COR-L47 (cell line): Measurements from ENCODE around the gene LZTR1.
"Not testable (repeated sequence)": the region's sequence is repeated elsewhere in the genome, so short reads cannot be mapped to it uniquely, and the experiment has no call there.

Experiments used
- DNase-seq: peaks from one replicate; lab custom pipeline; 2025; lab: John Stamatoyannopoulos, UW

LZTR1 gene

DNA sequence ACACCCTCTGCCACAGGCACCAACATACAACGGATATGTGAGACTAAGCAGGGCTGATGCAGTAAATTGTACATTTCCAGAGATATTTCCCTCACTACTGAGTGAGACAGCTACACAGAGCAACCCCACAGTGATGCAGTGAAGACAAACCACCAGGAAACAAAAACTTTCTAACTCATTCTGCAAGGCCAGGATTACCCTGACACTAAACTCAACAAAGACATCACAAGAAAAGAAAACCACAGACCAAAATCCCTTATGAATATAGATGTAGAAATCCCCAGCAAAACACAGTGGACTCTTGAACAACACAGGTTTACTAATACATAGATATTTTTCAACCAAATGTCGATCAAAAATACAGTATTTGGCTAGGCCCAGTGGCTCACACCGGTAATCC lies 51.8 kb downstream of the LZTR1 start:
- DNase-seq: no peak

DNA sequence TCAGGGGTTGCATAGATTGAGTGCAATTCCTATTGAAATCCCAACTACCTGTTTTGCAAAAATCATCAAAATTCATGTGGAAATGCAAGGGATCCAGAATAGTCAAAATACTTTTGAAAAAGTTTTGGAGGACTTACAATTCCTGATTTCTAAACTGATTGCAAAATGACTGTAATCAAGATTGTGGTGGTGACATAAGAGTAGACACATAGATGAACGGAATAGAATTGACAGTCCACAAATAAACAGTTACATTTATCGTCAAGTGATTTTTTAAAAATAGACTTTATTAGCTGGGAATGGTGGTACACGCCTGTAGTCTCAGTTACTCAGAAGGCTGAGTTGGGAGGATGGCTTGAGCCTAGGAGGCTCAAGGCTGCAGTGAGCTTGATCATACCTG lies 52.9 kb downstream of the LZTR1 start:
- DNase-seq: no peak

DNA sequence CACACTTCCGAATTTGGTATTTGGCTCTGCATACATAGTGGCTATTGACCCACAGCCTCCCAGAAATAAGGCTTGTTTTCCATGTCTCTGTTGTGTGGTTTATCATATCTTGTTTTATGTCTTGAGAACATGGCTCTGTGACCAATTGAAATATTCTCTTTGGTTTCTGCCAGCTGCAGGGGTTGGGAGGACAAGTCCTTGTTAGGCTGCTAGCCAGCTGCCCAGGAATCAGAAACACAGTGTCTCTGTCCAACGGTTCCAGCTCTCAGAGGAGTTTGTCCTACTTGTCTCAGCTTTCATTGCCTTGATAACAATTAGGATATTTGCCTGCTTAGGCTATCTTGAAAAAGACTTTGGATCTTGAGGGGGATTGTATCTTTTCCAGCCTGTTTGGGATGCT lies 56.3 kb downstream of the LZTR1 start:
- DNase-seq: no peak

DNA sequence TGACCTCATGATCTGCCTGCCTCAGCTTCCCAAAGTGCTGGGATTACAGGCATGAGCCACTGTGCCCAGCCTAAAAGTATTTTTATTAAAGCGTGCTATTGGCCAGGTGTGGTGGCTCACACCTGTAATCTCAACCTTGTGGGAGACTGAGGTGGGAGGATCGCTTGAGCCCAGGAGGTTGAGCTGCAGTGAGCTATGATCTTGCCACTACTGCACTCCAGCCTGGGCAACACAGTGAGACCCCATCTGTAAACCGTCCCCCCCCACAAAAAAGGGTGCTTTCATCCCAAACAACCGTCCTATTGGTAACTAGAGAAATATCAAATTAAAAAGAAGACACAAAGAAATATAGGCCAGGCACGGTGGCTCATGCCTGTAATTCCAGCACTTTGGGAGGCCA lies 57.1 kb downstream of the LZTR1 start:
- DNase-seq: not testable (repeated sequence)

DNA sequence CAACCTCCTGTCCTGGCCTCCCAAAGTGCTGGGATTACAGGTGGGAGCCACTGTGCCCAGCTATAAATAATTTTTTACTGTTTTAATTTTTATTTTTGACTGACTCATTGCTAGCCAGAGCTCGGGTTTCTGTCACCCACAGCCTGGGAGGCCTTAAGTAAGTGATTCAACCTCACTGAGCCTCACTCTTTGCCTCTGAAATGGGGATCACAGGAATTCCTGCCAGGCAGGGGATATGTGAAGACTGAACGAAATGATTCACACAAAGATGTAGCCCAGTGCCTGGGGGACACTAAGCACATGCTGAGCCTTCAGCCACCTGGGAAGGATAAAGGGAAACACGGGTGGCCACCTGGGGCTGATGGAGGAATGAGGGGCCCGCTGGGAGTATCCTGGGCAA lies 59.8 kb downstream of the LZTR1 start:
- DNase-seq: no peak

DNA sequence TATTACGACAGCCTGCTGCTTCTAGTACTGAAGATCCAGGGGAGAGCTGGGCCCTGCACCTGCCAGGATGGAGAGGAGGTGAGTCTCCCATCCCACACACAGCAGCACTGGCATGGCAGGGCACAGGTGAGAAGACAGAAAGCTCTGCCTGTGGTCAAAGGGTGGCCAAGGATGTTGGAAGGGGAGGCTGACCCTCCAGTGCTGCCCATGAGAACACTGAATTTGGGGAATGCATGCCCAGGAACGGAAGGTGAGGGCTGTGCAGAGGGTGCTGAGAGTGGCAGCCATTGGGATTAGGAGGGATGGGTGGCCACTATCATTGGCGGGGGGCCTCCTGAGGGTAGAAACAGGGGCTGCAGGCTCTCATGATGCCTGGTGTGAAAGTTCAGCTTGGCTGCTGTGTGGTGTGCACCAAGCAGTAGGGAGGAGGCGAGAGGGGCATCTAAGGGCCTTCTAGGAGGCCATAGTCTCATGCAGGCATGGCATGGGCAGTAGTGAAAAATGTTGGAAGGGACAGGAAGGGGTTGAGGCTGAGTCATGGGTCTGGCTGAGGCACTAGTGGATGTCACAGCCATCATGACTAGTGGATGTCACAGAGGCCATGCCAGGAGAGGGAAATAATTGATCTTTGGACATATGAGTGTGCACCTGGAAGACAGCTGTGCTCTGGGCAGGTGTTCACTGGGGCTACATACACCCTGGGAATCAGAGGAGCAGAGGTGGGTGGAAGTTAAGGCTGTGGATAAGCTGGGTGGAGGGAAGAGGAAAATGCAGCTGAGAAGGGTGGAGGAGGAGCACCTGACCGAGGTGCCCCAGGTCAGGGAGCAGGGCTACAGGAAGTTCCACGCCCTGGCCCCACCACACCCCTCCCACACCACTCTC lies 61.1 kb downstream of the LZTR1 start:
- DNase-seq: no peak

DNA sequence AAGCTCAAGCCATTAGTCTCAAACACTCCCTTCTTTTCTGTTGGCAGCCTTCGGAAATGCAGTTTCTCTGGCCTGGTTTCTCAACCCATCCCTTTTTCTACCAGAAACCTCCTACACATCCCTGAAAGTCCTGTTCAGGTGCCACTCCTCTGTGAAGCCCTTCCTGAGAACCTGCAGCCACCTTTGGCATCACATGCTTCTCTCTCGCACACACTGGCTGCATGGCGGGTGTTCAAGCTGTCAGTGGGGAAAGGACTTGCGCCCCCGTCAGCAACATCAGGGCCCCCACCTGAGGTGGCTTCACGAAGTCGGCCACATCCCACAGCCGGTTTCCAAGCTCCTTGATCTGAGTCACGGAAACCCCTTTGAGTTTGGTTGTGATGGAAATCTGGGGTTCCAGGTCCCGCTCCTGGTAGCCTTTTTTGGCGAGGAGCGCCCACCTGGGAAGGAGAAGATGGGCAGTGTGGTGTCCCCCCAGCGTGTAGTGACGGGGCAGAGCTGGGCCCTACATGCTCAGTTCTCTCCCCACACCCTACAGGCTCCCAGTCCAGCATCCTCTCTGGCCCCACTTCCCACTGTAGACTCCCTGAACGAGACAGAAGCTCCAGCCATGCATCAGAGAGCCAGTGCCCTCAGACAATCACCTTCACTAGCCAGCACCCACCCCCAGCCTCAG lies 61.9 kb downstream of the LZTR1 start:
- DNase-seq: no peak

DNA sequence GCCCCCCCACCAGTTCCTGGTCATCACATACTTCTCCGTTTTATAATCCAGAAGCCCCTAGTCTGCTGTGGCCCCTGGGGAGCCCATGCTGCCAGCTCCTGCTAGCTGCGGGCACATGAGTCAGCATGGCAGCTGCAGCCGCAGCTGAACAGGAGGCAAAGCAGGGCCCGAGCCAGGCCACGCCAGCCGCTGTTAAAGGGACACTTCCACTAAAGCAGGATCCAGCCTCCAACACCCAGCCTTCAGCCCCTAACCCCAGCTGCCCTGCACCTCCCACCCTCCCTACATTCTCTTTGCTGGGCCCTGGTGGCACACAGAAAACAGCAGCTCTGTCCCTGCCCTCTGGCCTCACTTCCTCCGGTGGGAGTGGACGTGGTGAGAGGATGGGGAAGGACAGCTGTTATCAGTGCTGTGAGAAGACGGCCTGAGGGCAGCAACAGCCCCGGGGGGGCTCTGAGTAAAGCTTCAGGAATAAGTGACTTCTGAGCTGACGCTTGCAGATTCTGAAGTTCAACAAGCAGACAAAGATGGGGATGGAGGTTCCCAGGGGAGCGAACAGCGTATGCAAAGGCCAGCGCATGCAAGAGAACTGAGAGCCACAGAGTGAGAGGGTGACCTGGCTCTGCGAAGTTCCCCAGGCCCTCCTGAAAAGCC lies 63.0 kb downstream of the LZTR1 start:
- DNase-seq: no peak

DNA sequence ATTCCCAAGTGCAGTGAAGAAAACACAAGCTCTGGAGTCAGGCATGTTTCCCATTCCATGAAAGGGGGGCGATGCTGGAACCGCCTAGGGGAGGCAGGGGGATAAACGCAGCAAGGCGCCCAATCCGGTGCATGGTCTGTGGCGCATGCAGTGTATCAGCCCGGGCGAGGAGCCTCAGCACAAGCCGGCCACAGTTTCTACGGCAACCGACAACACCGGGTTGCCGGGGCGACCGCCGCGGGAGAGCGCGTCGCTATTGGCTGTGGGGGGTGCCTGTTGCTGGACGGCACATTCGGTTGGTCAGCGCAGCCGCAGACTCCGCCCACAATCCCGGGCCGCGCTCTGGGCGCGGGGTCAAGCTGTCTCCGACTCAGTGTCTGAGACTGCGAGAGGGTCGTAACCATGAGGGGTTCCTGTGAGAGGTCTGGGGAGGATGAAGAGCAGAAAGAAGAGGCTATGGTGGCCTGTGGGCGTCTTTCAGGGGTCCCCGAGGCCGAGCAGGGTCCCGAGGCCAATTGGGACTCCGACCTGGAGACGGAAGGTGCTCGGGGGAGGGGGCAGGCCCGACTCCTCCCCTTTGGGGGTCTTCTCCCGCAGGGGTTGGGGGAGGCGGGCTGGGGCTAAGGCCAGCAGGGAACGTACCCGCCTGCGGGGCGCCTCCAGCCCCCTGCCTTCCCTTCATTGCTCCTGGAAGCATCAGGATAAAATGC lies 63.6 kb downstream of the LZTR1 start, which contains the start of gene LRRC74B:
TSS of gene LRRC74B (plus strand) at position 362 of the 710 bp plus-strand sequence. CDS start at position 403, 41 bp downstream.
- peak; percentile 91 for DNase-seq

DNA sequence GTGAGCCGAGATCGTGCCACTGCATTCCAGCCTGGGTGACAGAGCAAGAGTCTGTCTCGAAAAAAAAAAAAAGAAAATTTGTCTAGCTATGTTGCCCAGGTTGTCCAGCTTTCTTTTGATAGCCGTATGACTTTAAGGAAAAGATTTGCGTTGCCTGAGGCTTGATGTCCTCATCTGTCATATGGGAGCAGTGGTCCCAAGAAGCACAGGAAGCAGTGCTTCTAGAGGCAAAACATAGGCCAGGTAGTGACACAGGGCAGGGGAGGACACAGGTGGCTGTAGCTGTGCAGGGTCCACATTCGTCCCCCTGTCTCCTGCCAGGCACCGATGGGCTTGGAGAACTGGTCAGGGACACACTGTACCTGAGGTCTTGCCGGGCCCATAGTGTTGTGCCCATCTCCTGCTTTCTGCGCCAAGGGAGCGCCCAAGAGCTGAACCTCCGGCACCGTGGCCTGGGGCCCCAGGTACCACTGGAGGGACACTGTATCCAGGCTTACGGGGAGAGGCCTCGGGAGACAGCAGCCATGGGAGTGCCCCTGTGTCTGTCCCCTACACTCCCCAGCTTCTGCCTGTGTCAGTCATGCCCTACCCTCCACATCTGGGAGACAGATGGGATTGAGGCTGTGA lies 65.1 kb downstream of the LZTR1 start:
- DNase-seq: no peak

DNA sequence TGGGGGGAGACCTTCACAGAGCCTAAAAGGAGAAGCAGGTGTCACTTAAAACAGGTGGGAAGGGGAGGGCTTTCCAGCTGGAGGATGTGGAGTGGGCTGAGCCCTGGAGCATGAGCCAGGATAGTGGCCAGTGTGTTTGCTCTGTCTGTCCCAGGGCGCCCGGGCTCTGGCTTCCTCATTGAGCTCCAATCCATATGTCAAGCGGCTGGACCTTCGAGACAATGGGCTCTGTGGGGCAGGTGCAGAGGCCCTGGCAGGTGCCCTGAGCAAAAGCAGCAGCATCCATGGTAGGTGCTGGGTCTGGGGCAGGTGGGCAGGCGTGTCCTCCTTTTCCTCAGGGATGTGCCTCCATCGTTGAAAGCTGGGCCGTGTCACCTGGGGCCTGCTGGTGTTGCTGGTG lies 65.6 kb downstream of the LZTR1 start:
- DNase-seq: no peak

DNA sequence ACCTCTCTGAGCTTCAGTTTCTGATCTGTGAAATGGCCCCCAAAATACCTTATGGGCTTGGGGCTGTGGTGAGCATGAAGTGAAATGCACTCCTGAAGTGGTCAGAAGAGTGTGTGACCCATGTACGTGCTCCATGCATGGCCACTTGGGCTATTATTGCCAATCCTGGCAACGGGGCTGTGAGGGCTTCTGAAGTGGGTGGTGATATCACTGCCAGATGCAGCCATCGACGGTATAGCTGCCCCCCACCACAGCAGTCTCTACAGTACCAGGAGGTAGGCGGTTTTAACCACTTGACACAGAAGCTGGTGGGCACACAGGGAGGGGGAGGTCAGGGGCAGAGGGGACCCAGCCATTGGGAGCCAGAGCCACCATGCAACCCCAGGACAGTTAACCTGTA lies 66.4 kb downstream of the LZTR1 start:
- DNase-seq: not testable (repeated sequence)
